Transverse colon (tissue), 3 donors: ENCODE data around the gene ZNF414.

Experiments
- CTCF ChIP-seq, 5 experiments: fragments of 200-600 bp in 3 of 5; fragments of 450-650 bp in 2 of 5; sonication (generic) in 3 of 5; IDR thresholded peaks; 1 replicate in 2 of 5; 2 replicates in 3 of 5; pipeline ENCODE4 v1.5.1; 2016 to 2017; ENCODE audit warnings: antibody characterized with exemption in 5 of 5, inconsistent platforms in 3 of 5, mild to moderate bottlenecking in 2 of 5, moderate library complexity in 1 of 5
- POLR2A ChIP-seq: fragments of 450-650 bp; IDR thresholded peaks from one replicate; pipeline ENCODE4 v1.6.1; 2016; ENCODE audit warnings: antibody characterized with exemption, mild to moderate bottlenecking, moderate library complexity

DNA sequence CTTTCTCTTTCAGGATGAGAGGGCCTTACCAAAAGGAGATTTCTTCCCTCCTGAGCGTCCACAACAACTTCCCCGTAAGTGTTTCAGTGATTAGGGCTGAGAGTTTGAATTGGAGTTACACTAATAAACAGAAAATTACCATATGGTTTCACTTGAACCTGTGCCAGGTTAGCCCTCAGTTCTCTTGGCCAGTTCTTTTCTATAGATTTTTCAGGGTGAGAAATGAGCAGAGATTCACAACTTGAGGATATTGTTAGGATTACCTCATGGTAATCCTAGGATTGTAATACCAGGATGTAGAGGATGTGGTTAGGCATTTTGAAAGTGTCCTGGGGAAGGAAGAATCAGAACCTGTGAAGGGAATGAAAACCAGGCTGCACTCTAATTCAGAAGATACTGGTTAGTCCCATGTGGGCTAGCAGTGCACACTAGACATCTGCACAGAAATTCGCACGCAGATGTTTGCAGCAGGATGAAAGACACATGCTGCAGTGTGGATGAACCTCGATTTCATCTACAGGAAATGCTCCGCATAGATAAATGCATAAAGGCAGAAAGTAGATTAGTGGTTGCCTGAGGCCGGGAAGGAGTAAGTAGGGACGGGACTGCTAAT lies 45.1 kb downstream of the ZNF414 start:
- TF ChIP-seq POLR2A (no peak), CTCF (IDR thresholded peaks at IDR 0.05) (no peak)
